Neural cell (in vitro differentiated cells): Measurements from ENCODE around the gene KPNA1. TPM values are rescaled to one million over a fixed set of nuclear protein-coding genes. Genes with fewer than 3 reads are reported as not detected.

Source experiments
- H2AFZ ChIP-seq: fragments of 200-600, 300-800 bp; sonication (generic), shearing (Covaris generic); 2 replicates; pipeline ENCODE4 v1.6.0; 2014; ENCODE audit warnings: low read depth, mild to moderate bottlenecking, antibody characterized with exemption, low read length, moderate library complexity
- H3F3A ChIP-seq: fragments of 200-600 bp; shearing (Covaris generic); 2 replicates; pipeline ENCODE4 v1.6.1; 2016; ENCODE audit warnings: mild to moderate bottlenecking, moderate library complexity, mixed read lengths, antibody characterized with exemption, low read length; ENCODE audit not compliant: insufficient read depth, poor library complexity, severe bottlenecking
- H3K27ac ChIP-seq: fragments of 200-600, 300-800 bp; sonication (generic), shearing (Covaris generic); 2 replicates; pipeline ENCODE4 v1.5.1; 2014; ENCODE audit warnings: mild to moderate bottlenecking, low read length, moderate library complexity
- H3K27me3 ChIP-seq: fragments of 300-800, 200-600 bp; sonication (generic), shearing (Covaris generic); 2 replicates; pipeline ENCODE4 v1.6.0; 2014; ENCODE audit warnings: mild to moderate bottlenecking, low read depth, low read length, moderate library complexity; ENCODE audit not compliant: insufficient read depth
- H3K36me3 ChIP-seq: fragments of 300-800, 200-600 bp; sonication (generic), shearing (Covaris generic); 2 replicates; pipeline ENCODE4 v1.5.1; 2014; ENCODE audit warnings: mild to moderate bottlenecking, antibody characterized with exemption, low read length, moderate library complexity; ENCODE audit not compliant: insufficient read depth
- H3K4me2 ChIP-seq: fragments of 300-800, 200-600 bp; sonication (generic), shearing (Covaris generic); 2 replicates; pipeline ENCODE4 v1.6.0; 2014; ENCODE audit warnings: mild to moderate bottlenecking, low read length
- H3K4me3 ChIP-seq: fragments of 300-800, 200-600 bp; sonication (generic), shearing (Covaris generic); 2 replicates; pipeline ENCODE4 v1.5.1; 2014; ENCODE audit warnings: mild to moderate bottlenecking, low read length, moderate library complexity
- H3K79me2 ChIP-seq: fragments of 200-600 bp; shearing (Covaris generic); replicated peaks from 2 replicates; pipeline ENCODE4 v1.6.0; 2014; ENCODE audit warnings: mild to moderate bottlenecking, low read length, moderate library complexity; ENCODE audit not compliant: insufficient read depth
- H3K9ac ChIP-seq: fragments of 300-800, 200-600 bp; sonication (generic), shearing (Covaris generic); 2 replicates; pipeline ENCODE4 v1.6.1; 2016; ENCODE audit warnings: mild to moderate bottlenecking, low read length, mixed read lengths
- H3K9me2 ChIP-seq: fragments of 200-600 bp; shearing (Covaris generic); 2 replicates; pipeline ENCODE4 v1.6.1; 2016; ENCODE audit warnings: mild to moderate bottlenecking, low read length, mixed read lengths; ENCODE audit not compliant: insufficient read depth
- H3K9me3 ChIP-seq: fragments of 200-600, 300-800 bp; sonication (generic), shearing (Covaris generic); 2 replicates; pipeline ENCODE4 v1.6.1; 2016; ENCODE audit warnings: mild to moderate bottlenecking, mixed run types, low read length, moderate library complexity, mixed read lengths
- H4K20me1 ChIP-seq: fragments of 200-600 bp; shearing (Covaris generic); 2 replicates; pipeline ENCODE4 v1.6.1; 2016; ENCODE audit warnings: mild to moderate bottlenecking, mixed run types; ENCODE audit not compliant: insufficient read depth
- CTCF ChIP-seq: fragments of 450-650 bp; IDR thresholded peaks from 2 replicates; pipeline ENCODE4 v1.5.1; 2014; ENCODE audit warnings: antibody characterized with exemption, mild to moderate bottlenecking, moderate library complexity; ENCODE audit not compliant: poor library complexity, severe bottlenecking
- EP300 ChIP-seq: fragments of 450-650 bp; conservative IDR thresholded peaks from 2 replicates; pipeline ENCODE4 v1.6.1; 2014; ENCODE audit warnings: antibody characterized with exemption, mild to moderate bottlenecking, moderate library complexity; ENCODE audit not compliant: poor library complexity, severe bottlenecking
- EZH2 ChIP-seq: fragments of 200-600, 300-800 bp; shearing (Covaris generic), sonication (generic); IDR thresholded peaks from 2 replicates; pipeline ENCODE4 v1.6.1; 2014; ENCODE audit warnings: antibody characterized with exemption, low read length, borderline replicate concordance, mild to moderate bottlenecking; ENCODE audit not compliant: insufficient read depth, poor library complexity, severe bottlenecking
- MXI1 ChIP-seq: fragments of 450-650 bp; conservative IDR thresholded peaks from 2 replicates; pipeline ENCODE4 v1.6.1; 2014; ENCODE audit warnings: antibody characterized with exemption, mild to moderate bottlenecking; ENCODE audit not compliant: poor library complexity, severe bottlenecking
- POLR2AphosphoS5 ChIP-seq: IDR thresholded peaks from 2 replicates; pipeline ENCODE4 v1.6.1; 2012
- RAD21 ChIP-seq: fragments of 450-650 bp; conservative IDR thresholded peaks from 2 replicates; pipeline ENCODE4 v1.6.1; 2014; ENCODE audit warnings: antibody characterized with exemption, mild to moderate bottlenecking, moderate library complexity
- REST ChIP-seq: IDR thresholded peaks from 2 replicates; pipeline ENCODE4 v1.6.1; 2012; ENCODE audit warnings: borderline replicate concordance
- SMC3 ChIP-seq: fragments of 450-650 bp; conservative IDR thresholded peaks from 2 replicates; pipeline ENCODE4 v1.6.1; 2014; ENCODE audit warnings: antibody characterized with exemption, mild to moderate bottlenecking, moderate library complexity; ENCODE audit not compliant: poor library complexity
- TAF1 ChIP-seq: IDR thresholded peaks from 2 replicates; pipeline ENCODE4 v1.6.1; 2012; ENCODE audit warnings: low read depth
- polyA plus RNA-seq: library from polyadenylated mRNA; depleted of rRNA; stranded (reverse); fragments of >200 nt; gene quantifications from 2 replicates; pipeline ENCODE4 v1.2.3, GENCODE V29; 2014

The KPNA1 gene
- polyA plus RNA-seq, 1 donor from 2014 or later, result 35.8 TPM

GRCh38 chr3:122484985-122485384, 29.8 kb downstream of the KPNA1 start:
- Histone ChIP-seq H3K4me2 (no peak overlapping the region), H3K27me3 (no peaks in the 10 kb centered on the region), H3K36me3 (no peaks in the 10 kb centered on the region), H3K4me3 (no peak overlapping the region), H4K20me1 (no peaks in the 10 kb centered on the region), H3K9me2 (no peaks in the 10 kb centered on the region), H2AFZ (no peak overlapping the region), H3F3A (no peaks in the 10 kb centered on the region), H3K9me3 (no peaks in the 10 kb centered on the region), H3K79me2 (peaks cover 5% of the 10 kb centered on the region), H3K27ac (no peak overlapping the region), H3K9ac (no peak overlapping the region)
- TF ChIP-seq SMC3 (no peak), CTCF (no peak), REST (no peak), MXI1 (no peak), POLR2AphosphoS5 (no peak), EZH2 (no peak), TAF1 (no peak), RAD21 (no peak), EP300 (no peak)

GRCh38 chr3:122481390-122481789, 33.3 kb downstream of the KPNA1 start:
- TF ChIP-seq RAD21, result no peak
- no peak for TF ChIP-seq REST
- no peak for TF ChIP-seq POLR2AphosphoS5
- no peak for TF ChIP-seq EZH2
- TF ChIP-seq EP300, result no peak
- TF ChIP-seq TAF1, result no peak
- no peak for TF ChIP-seq CTCF
- no peak for TF ChIP-seq MXI1
- no peak for TF ChIP-seq SMC3
- H3K4me3 ChIP-seq, result no peak overlapping the region
- peaks cover 10% of the 10 kb centered on the region for H3K79me2 ChIP-seq
- H2AFZ ChIP-seq, result no peak overlapping the region
- no peaks in the 10 kb centered on the region for H3F3A ChIP-seq
- H3K27me3 ChIP-seq, result no peaks in the 10 kb centered on the region
- no peaks in the 10 kb centered on the region for H3K36me3 ChIP-seq
- H4K20me1 ChIP-seq, result no peaks in the 10 kb centered on the region
- no peak overlapping the region for H3K9ac ChIP-seq
- H3K9me3 ChIP-seq, result no peaks in the 10 kb centered on the region
- no peak overlapping the region for H3K27ac ChIP-seq
- H3K9me2 ChIP-seq, result no peaks in the 10 kb centered on the region
- no peak overlapping the region for H3K4me2 ChIP-seq
